HFF-Myc (cell line): ENCODE data around the gene PER2.
"Not testable (repeated sequence)": the region's sequence is repeated elsewhere in the genome, so short reads cannot be mapped to it uniquely, and the experiment has no call there.

Experiments
- DNase-seq: peaks from one replicate; pipeline ENCODE4 v3.0.0-alpha.2; 2011; ENCODE audit warnings: low read depth; ENCODE audit errors: extremely low read depth
- H3K4me3 ChIP-seq: replicated peaks from 2 replicates; pipeline ENCODE4 v1.5.1; 2011; ENCODE audit warnings: low read depth, mild to moderate bottlenecking, control low read depth, low read length
- CTCF ChIP-seq: IDR thresholded peaks from 2 replicates; pipeline ENCODE4 v1.5.1; 2012; ENCODE audit warnings: mild to moderate bottlenecking, low read depth, low read length, control low read depth; ENCODE audit errors: missing control alignments

Gene PER2

DNA sequence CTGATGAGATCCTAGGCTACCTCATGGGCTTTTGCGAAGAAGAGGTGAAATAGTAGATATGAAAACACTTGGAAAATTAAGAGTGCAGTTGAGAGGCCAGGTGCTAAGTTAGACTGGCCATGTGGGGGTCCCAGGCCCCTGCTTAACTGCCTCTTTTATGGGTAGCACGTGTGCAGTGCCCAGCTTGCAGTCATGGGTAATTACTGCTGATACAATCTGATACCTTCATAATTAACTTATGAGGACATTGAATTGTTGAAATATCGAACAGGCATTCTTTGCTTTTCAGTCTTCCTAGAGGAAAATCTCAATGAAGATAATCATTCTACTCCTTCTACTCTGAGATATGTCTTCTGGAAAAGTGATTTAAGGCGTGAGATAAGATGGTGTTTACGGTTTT, 43.5 kb upstream of the PER2 start:
- TF ChIP-seq CTCF, result no peak
- DNase-seq, result no peak

DNA sequence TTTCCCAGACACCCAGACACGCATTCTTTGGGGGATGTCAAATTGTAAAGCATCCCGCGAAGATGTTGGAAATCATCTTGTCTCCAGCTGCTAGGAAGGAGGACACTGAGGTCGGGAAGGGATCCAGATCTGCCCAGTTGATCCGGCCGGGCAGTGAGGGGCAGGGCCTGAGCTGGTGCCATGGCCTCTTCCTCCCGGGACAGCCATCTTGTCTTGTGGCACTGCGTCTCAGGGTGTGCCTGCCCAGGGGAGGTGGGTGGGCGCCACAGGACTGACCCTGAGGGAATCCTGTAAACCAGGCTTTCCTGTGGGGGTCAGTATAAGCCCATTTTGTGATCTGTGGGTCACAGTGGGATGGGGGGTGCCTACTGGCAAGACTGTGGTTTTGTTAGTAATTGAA, 42.0 kb upstream of the PER2 start:
- DNase-seq, result no peak
- TF ChIP-seq CTCF, result no peak
- H3K4me3 ChIP-seq, result no peak overlapping the region

More for the DNA sequence above, 43.5 kb upstream of the PER2 start:
- H3K4me3 ChIP-seq, result no peak overlapping the region

- DNase-seq, result no peak
- no peak overlapping the region for H3K4me3 ChIP-seq
- TF ChIP-seq CTCF, result no peak
Observed at GRCh38 chr2:238327751-238328150, 39.3 kb upstream of the PER2 start.

- peak; percentile 22 for DNase-seq
- TF ChIP-seq CTCF, result no peak
- H3K4me3 ChIP-seq, result no peak overlapping the region
Observed at GRCh38 chr2:238326801-238327365, 38.5 kb upstream of the PER2 start.

- H3K4me3 ChIP-seq, result no peak overlapping the region
- TF ChIP-seq CTCF, result no peak
- DNase-seq, result no peak
Observed at GRCh38 chr2:238325694-238326093, 37.3 kb upstream of the PER2 start.

DNA sequence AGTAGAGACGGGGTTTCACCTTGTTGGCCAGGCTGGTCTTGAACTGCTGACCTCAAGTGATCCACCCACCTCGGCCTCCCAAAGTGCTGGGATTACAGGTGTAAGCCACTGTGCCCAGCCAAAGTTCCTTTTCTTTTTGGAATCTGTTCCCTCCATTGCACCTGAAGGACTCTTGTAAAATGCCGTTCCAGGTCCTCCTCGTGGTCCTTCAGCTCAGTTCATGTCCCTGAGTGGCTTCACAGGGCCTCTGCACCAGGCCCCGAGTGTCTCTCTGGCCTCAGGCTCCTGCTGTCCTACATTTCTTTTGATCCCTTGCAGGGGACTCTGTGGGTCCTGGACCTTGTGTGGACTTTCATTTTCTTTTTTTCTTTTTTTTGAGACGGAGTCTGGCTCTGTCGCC, 35.8 kb upstream of the PER2 start:
- H3K4me3 ChIP-seq, DNase-seq: not testable (repeated sequence)

DNA sequence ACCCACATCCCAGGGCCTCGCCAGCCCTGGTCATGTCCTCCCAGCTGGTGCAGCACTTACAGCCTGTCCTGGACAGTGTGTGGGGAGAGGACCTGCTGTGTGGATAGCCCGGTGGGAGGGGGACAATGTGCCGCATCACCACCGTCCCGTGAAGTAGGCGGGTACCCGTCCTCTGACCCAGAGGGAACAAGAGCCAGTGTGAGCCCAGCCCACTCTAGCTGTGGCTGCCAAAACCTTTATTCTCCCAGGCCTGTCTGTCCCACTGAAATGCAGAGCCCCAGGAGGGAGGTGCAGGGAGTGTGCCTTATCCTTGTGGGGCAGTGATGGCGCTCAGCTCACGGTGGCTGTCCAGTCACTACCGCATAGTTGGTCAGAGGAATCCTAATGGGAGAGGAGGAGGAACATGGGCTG, 33.6 kb upstream of the PER2 start:
- no peak for TF ChIP-seq CTCF
- H3K4me3 ChIP-seq, result peak overlapping the region; percentile 66; the same call in 1 of the 2 replicates
- no peak for DNase-seq
